GM21619 (cell line): ENCODE data around the gene PTS.
A peak's percentile ranks its signal among the peaks of the same experiment; 100 is the strongest.

ENCODE experiments used
- ATAC-seq: cut with Tn5 transposase; IDR thresholded peaks from one replicate; pipeline ENCODE4 v1.9.1; 2021; ENCODE audit not compliant: unreplicated experiment

Gene PTS

GRCh38 chr11:112260490-112260889, 34.3 kb downstream of the PTS start, which contains the start of gene PLET1:
PLET1 (minus strand) TSS chr11:112260860; CDS start chr11:112260589, 271 bp downstream.
- ATAC-seq: no peak

DNA sequence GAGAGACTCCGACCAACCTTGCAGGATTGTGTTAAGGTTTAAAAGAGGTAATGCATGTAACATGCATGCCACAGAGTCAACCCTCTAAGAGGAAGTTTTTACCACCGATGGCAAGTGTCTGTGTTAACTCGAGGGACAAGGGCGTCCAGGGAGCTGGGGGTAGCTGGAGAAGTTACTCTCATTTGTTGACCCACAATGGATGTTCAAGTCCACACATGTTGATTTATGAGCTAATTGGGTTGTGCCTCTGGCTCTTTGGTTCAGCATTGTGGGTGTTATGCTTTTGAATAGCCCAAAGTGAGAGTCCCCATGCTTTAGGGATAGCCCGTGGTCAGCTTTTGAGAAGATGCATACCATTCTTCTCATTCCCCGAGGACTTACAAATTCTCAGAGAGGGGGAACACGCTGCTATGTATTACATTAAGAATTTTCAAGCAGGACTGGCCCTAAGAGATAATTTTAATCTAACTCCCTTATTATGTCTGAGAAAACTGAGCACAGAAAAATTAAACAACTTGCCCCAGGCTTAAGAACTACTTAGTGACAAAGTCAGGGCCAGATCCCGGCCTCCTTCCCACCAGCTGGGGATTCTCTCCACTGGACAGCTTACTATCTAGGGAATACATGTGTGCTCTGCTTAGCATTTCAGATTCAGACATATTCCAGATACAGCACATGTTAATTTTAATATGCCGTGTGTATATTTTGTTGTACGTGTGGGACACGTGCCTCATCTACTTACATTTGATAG, 39.6 kb downstream of the PTS start:
- no peak for ATAC-seq

DNA sequence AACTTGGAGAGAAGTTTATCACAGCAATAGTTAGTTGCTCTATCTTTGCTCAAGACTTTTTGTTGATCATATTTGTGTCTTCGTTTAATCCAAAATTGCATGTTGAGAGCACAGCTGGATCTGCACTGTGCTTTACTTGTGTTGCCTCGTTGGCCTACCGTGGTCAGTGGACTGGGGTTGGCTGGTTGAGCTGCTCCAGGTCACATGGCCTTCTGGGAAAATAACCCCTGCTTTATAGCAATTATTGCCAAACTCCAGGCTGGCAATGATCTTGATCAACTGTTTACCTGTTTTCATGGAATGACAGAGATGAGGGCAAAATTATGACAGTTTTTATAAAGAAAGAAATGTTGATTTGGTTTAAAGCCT, 40.2 kb downstream of the PTS start:
- ATAC-seq: no peak

DNA sequence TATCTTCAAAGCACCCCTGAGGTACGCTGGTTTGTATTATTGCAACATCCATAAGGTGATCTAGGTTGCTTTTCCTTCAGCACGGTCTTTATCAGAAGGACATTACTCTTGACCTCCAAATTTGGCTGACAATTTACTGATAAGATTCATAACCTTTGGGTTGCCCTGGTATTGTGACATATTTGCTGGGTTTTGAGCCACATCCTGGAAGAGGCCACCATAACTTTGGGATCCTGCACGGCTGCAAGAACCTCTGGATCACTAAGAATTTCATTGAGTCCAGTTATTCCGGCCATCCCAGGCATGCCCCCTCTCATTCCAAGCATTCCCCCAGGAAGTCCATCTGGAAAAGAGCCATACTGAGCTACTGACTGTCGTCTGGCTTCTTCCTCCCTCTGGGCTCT, 41.0 kb downstream of the PTS start:
- no peak for ATAC-seq

GRCh38 chr11:112268406-112268805, 42.2 kb downstream of the PTS start:
- ATAC-seq: no peak

DNA sequence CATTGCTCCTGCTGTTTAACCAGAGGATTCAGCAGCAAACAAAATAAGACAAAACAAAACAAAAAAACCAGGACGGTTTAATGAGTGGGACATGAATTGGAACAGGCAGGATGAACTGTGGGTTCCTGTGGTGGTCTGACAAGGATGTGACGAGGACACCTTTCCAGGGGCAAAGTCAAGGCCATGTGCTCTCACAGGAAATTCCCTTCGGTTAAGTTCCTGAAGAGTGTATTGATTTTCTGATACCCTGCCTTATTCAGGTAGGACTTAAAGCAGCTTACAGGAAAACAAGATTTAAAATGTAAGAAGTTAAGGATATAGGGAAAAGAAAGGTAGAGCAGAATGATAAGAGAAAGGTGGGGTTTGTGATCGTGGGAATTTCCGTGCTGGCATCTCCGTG, 42.9 kb downstream of the PTS start:
- ATAC-seq: no peak

DNA sequence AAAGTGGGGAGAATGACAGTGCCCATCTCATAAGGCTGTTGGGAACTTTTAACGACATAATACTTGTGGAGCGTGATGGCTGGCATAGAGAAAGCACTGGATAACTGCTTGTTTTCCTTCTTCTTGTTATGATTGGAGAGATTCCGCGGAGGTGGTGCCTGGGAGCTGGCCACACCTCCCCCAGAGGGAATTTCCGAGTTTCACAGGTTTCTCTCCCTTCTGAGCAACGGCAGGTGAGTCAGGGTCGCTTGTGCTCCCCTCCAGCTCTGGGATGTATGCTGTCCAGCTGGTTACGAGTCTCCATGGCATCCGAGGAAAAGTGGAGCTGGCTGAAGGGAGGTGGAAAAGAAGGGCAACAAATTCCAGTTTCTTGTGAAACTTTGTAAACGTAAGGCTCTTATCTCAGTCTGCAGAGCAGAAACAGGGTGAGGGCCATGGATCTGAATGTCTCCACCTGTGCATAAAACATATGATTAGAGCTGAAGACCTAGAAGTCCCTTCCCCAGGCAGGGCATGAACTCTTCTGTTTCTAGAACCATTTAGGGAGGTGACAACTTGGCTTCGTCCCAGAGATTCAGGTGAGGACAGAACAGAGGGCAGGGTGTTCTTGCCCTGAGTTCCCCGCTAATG, 44.4 kb downstream of the PTS start:
- no peak for ATAC-seq

DNA sequence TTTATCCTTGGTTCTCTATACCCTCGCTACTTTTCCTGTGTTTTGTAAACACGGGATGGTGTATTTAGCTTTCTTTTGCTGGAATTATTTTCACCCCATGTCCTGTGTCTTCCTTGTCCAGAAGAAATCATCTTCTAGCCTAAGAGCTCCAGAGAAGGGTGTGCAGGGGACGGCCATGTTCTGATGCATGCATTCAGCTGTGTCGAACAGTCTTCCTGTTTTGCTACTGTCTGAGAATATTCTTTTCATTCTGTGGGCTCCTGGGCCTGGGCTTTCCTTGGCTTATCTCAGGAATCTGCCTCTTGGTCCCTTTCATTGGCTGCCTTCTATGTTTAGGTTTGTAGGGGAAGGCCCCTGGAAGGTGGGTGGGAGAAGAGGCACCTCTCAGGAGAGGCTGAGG, 45.0 kb downstream of the PTS start:
- no peak for ATAC-seq

- no peak for ATAC-seq
Measured at GRCh38 chr11:112273066-112273465, 46.8 kb downstream of the PTS start.

DNA sequence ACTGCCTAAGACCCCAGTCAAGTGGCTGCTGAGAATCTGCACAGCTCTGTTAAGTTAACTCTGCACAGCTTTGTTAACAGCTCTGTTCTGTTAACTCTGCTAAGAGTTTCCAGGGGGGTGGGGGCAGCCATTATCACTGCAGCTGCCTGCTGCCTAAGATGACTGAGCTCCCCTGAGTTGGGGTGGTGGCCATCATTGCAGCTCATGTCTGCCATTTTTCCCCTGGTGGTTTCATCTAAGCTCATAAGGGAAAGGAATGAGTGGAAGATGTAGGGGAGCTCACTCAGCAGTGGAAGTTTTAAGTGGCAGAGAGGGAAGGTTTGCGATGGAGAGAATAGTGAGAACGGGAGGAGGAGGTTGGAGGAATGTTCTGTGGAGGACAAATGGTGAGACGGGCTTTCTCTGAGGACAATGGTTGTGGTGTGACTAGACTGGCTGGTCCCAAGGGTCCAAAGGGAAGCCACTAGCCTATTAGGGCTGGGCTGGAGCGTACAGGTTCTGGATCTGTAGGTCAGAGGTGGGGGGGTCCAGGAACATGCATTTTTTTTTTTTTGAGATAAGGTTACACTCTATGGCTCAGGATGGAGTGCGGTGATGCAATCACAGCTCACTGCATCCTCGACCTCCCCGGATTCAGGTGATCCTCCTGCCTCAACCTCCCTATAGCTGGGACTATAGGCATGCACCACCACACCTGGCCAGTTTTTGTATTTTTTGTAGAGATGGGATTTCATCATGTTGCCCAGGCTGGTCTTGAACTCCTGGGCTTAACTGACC, 48.0 kb downstream of the PTS start:
- ATAC-seq: no peak

DNA sequence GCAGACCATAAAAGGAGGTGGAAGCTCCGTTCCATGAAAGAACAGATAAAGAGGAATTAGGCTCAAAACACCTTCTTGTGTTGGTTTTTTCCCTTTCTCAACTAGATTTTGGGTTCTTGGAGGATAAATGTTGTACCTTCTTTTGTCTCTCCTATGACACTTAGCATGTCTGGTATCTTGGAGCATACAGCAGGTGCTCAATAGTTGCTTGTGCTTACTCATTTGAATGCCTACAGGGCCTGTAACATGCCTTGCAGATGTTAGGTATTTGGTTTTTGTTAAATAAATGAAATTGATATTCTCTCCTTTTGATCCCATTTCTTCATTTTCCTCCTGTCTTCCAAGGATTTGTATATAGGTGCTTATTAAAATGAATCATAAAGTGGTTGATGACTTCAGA, 50.8 kb downstream of the PTS start:
- no peak for ATAC-seq

DNA sequence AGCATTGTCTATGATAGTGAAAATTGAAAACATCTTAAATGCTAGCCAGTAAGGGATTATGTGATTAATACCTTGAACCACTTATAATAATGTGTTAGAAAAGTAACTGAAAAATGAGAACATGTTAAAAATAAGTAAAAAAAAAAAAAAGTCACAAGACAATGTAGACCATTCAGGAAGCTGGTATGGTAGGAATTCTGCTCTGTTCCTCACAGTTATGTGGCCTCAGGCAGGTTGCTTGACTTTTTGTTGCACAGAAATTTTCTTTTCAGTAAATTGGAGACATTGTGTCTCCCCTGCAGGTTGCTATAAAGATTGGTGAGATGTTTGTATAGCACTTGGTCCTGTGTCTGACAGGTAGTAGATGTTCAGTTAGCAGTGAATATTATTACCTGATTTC, 51.7 kb downstream of the PTS start:
- no peak for ATAC-seq

DNA sequence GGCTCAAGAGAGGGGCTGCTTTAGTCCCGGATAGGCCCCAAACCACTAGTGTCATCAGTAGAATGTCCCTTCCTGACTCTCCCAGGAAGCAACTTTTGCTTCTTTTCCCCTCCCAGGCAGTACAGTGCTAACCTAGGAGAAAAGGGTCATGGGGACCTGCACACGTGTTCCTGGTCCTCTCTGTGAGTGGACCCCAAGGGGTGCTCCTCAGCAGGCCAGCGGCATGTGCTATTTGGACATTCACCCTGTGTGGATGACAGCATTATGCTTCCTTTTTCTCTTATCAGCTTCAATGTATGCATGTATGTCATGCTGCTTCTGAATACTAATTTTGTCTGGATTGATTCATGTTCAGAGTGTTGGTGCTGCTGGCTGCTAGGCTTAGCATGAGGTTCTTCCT, 52.6 kb downstream of the PTS start:
- no peak for ATAC-seq

DNA sequence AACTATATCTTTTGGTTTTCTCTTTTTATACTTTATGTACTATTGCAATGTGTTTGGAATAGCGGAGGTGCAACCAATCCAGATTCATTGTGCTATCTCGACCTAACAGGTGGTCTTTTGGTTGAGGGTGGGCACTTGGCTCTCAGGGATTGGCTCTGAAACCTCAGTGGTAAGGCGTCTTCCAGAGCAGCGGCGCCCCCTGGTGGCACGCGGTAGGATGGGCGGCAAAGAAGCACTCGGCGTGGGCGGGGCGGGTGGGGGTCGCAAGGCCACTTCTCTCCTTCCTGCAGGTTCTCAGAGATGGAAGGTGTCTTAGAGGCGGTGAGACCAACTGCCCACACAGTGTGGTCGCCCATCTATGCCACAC, 53.7 kb downstream of the PTS start:
- peak; percentile 47 for ATAC-seq

DNA sequence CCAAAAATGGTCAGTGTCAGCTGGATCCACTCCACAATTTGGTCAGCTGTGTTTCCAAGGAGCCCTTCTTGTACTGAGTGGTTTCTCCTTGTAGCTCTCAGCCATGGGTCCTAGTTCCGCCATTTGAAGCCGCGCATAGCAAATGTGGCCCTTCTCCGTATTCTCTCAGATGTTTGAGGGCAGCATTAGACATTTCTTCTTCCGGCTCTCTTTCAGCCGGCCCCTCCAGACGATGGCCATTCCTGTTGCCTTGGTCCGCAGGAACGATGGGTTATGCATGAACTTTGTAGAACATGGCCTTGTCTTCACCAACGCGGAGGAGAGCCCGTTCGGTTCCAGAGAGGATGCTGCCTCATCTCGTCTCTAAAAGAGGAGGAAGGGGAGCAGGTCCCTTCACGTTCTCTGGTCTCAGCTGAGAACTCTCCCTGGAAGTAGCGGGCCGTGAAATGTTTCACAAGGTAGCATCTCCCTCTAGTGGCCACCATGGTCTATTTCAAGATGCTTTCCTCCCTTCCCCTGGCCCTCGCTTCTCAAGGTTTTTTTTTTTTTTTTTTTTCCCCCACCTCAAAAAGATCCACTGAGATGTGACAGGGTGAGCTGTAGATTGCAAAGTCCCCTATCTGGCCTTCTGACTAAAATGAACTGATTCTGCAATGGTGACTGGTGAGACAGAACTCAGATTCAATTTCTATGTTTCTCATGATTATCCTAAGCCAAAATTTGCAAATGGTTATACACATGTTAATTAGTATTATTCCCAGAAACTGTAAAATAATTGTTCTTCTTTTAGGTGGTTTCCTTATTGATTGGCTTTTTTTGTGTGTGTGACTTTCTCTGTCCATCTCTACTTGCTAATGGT, 54.3 kb downstream of the PTS start:
- peak; percentile 82 for ATAC-seq

GRCh38 chr11:112281726-112282125, 55.5 kb downstream of the PTS start:
- ATAC-seq: no peak
